Measurements from ENCODE around the gene SYNDIG1.

SYNDIG1 gene

GRCh38 chr20:24483435-24484080, 14.1 kb downstream of the SYNDIG1 start:
- H3K27me3 ChIP-seq (ENCODE audit: insufficient read depth, poor library complexity, severe bottlenecking) = no peaks in the 10 kb centered on the region
- TF ChIP-seq SPI1 (IDR thresholded peaks at IDR 0.05; ENCODE audit: borderline replicate concordance, low read depth) (no peak), REST (IDR thresholded peaks at IDR 0.05; ENCODE audit: insufficient replicate concordance, low read depth) (no peak), POLR2AphosphoS5 (IDR thresholded peaks at IDR 0.05; ENCODE audit: low read depth) (no peak), GABPA (IDR thresholded peaks at IDR 0.05; ENCODE audit: low read depth) (no peak)
- TF ChIP-seq, protein P1, sequence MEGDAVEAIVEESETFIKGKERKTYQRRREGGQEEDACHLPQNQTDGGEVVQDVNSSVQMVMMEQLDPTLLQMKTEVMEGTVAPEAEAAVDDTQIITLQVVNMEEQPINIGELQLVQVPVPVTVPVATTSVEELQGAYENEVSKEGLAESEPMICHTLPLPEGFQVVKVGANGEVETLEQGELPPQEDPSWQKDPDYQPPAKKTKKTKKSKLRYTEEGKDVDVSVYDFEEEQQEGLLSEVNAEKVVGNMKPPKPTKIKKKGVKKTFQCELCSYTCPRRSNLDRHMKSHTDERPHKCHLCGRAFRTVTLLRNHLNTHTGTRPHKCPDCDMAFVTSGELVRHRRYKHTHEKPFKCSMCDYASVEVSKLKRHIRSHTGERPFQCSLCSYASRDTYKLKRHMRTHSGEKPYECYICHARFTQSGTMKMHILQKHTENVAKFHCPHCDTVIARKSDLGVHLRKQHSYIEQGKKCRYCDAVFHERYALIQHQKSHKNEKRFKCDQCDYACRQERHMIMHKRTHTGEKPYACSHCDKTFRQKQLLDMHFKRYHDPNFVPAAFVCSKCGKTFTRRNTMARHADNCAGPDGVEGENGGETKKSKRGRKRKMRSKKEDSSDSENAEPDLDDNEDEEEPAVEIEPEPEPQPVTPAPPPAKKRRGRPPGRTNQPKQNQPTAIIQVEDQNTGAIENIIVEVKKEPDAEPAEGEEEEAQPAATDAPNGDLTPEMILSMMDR (IDR thresholded peaks at IDR 0.05; ENCODE audit: insufficient read depth, low read length) = no peak

GRCh38 chr20:24484081-24484450, 14.6 kb downstream of the SYNDIG1 start:
- Histone ChIP-seq H3K4me3 (replicated peaks; ENCODE audit: insufficient read depth, low read length) (no peak overlapping the region), H3K27me3 (ENCODE audit: insufficient read depth, poor library complexity, severe bottlenecking) (no peaks in the 10 kb centered on the region), H3K27ac (replicated peaks) (no peak overlapping the region)
- DNase-seq (ENCODE audit: low read depth in 1 of 2, low spot score in 1 of 2) = no peak
- no peak for TF ChIP-seq SPI1 (IDR thresholded peaks at IDR 0.05; ENCODE audit: borderline replicate concordance, low read depth)

More at GRCh38 chr20:24483435-24484080, 14.1 kb downstream of the SYNDIG1 start:
- Histone ChIP-seq H3K27ac (replicated peaks) (no peak overlapping the region), H3K4me3 (replicated peaks; ENCODE audit: insufficient read depth, low read length) (no peak overlapping the region)
- DNase-seq (ENCODE audit: low read depth in 1 of 2, low spot score in 1 of 2) = no peak

GRCh38 chr20:24485981-24486380, 16.6 kb downstream of the SYNDIG1 start:
- H3K4me3 ChIP-seq (replicated peaks; ENCODE audit: insufficient read depth, low read length) = no peak overlapping the region

More at GRCh38 chr20:24485981-24486380, 16.6 kb downstream of the SYNDIG1 start:
- no peak for DNase-seq (ENCODE audit: low read depth in 1 of 2, low spot score in 1 of 2)
- no peak for TF ChIP-seq SPI1 (IDR thresholded peaks at IDR 0.05; ENCODE audit: borderline replicate concordance, low read depth)
- TF ChIP-seq REST (IDR thresholded peaks at IDR 0.05; ENCODE audit: insufficient replicate concordance, low read depth) = no peak
- no peak for TF ChIP-seq POLR2AphosphoS5 (IDR thresholded peaks at IDR 0.05; ENCODE audit: low read depth)
- TF ChIP-seq GABPA (IDR thresholded peaks at IDR 0.05; ENCODE audit: low read depth) = no peak
- TF ChIP-seq, protein P1 (IDR thresholded peaks at IDR 0.05; ENCODE audit: insufficient read depth, low read length) = no peak
- H3K27me3 ChIP-seq (ENCODE audit: insufficient read depth, poor library complexity, severe bottlenecking) = no peaks in the 10 kb centered on the region
- no peak overlapping the region for H3K27ac ChIP-seq (replicated peaks)
